Measurements from ENCODE around the gene SAP30.

The SAP30 gene

DNA sequence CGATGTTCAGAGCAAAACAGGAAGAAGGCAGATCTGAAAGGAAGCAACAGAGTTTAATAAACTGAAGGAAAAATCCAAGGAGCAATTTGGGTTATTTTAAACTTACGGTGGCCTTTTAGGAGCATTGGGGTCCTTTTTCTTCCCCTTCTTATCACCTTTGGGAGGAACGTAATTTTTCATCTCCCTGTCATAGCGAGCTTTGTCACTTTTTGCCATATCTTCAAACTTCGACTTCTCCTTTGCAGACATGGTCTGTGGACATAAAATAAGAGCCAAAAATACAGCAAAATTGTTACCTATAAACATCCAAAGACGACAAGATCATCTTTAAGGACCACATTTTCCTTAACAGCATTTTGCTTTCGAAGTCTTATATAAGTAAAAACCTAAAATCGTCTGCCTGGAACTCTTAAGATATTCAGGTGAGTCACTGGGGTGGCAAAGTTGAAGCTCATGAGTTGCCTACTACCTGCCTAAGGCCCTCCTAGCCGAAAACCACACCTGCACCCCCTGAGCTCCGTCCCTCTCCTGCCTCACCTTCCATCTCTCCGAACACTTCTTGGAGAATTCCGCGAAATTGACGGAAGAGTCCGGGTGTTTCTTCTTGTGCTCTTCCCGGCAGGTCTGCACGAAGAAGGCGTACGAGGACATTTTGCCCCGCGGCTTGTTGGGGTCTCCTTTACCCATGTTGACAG, 37.6 kb upstream of the SAP30 start:
- no peak for TF ChIP-seq POLR2A (IDR thresholded peaks at IDR 0.05; ENCODE audit: extremely low read depth, insufficient read length)
- TF ChIP-seq, protein P1, sequence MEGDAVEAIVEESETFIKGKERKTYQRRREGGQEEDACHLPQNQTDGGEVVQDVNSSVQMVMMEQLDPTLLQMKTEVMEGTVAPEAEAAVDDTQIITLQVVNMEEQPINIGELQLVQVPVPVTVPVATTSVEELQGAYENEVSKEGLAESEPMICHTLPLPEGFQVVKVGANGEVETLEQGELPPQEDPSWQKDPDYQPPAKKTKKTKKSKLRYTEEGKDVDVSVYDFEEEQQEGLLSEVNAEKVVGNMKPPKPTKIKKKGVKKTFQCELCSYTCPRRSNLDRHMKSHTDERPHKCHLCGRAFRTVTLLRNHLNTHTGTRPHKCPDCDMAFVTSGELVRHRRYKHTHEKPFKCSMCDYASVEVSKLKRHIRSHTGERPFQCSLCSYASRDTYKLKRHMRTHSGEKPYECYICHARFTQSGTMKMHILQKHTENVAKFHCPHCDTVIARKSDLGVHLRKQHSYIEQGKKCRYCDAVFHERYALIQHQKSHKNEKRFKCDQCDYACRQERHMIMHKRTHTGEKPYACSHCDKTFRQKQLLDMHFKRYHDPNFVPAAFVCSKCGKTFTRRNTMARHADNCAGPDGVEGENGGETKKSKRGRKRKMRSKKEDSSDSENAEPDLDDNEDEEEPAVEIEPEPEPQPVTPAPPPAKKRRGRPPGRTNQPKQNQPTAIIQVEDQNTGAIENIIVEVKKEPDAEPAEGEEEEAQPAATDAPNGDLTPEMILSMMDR (IDR thresholded peaks at IDR 0.05; ENCODE audit: low read depth, low read length) = no peak
- TF ChIP-seq MYC (IDR thresholded peaks at IDR 0.05; ENCODE audit: low read depth, low read length) = no peak
- TF ChIP-seq, protein P2, sequence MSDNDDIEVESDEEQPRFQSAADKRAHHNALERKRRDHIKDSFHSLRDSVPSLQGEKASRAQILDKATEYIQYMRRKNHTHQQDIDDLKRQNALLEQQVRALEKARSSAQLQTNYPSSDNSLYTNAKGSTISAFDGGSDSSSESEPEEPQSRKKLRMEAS (IDR thresholded peaks at IDR 0.05; ENCODE audit: low read depth, low read length) = no peak
- DNase-seq (ENCODE audit: low read depth) = no peak
- peak overlapping the region; percentile 99 for H3K4me3 ChIP-seq (ENCODE audit: low read depth, low read length)

DNA sequence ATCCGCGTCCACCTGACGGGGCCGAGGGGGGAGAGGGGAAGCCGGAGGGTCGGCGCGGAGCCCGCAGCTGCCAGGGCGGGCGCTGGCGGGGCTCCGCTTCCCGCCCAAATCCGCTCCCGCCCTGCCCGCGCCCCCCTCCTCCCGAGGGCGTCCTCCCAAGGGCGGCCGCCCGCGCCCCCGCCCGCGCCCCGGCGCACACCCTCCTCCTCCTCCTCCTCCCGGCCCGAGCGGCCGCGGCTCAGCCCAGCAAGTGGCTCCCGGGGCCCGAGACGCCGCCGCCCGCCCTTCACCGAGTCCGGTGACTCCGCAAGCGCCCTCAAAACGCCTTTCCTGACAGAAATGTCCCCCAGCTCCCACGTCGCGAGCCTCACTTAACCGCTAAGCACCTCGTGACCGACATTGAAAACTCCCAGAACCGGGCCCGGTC, 37.1 kb upstream of the SAP30 start:
- peak; percentile 70 for DNase-seq (ENCODE audit: low read depth)
- TF ChIP-seq, protein P2 (IDR thresholded peaks at IDR 0.05; ENCODE audit: low read depth, low read length) = no peak
- no peak for TF ChIP-seq MYC (IDR thresholded peaks at IDR 0.05; ENCODE audit: low read depth, low read length)
- TF ChIP-seq POLR2A (IDR thresholded peaks at IDR 0.05; ENCODE audit: extremely low read depth, insufficient read length) = no peak
- TF ChIP-seq, protein P1 (IDR thresholded peaks at IDR 0.05; ENCODE audit: low read depth, low read length) = no peak
- peak overlapping the region; percentile 99 for H3K4me3 ChIP-seq (ENCODE audit: low read depth, low read length)

DNA sequence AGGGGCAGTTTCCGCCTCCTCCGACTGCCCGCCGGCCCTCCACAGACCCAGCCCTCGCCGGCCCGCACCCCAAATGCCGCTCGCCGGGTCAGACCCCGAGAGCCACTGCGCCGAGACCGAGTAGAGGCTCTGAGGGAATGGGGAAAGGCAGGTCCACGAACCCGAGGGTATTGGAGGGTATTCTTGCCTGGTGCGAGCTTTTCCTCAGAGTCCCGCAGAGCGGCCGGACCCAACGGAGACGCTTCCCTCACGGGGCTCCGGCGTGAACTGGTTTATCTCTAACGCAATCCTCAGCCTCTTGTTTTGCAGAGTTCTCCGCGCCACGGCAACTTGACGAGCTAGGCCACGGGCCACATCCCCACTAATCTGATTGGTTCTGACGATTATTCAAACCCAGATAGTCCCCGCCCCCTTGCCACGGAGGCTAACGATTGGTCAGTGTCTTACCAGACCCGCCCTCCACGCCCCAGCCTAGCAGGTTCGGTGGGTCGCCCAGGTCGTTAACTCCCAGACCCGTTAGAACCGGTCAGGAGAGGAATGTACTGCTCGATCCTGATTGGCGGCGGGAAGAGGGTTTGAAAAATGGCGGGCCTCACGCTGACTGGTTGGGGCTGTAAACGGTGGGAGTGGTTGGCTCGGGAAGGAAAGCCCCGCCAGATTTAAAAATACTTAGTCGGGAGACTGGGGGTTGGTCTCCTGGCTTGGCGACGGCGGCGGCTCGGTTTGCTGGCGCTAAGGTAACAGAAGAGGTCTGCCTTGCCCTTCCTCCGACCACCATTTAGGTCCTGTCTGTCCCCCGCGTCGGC, 36.5 kb upstream of the SAP30 start, which contains the start of gene HMGB2:
TSS of gene HMGB2 (minus strand) at position 274 of the 806 bp plus-strand sequence. CDS start 709 bp downstream, outside the sequence.
- TF ChIP-seq, protein P2 (IDR thresholded peaks at IDR 0.05; ENCODE audit: low read depth, low read length) = 0 out of 2 replicates have a peak, but pooled peaks have one; percentile 1
- TF ChIP-seq, protein P1 (IDR thresholded peaks at IDR 0.05; ENCODE audit: low read depth, low read length) = no peak
- TF ChIP-seq POLR2A (IDR thresholded peaks at IDR 0.05; ENCODE audit: extremely low read depth, insufficient read length) (peak; percentile 96), MYC (IDR thresholded peaks at IDR 0.05; ENCODE audit: low read depth, low read length) (no peak; the same call in 1 of the 2 replicates)
- H3K4me3 ChIP-seq (ENCODE audit: low read depth, low read length) = peak within 1 kb of the TSS; percentile 99
- peak; percentile 100 for DNase-seq (ENCODE audit: low read depth)

DNA sequence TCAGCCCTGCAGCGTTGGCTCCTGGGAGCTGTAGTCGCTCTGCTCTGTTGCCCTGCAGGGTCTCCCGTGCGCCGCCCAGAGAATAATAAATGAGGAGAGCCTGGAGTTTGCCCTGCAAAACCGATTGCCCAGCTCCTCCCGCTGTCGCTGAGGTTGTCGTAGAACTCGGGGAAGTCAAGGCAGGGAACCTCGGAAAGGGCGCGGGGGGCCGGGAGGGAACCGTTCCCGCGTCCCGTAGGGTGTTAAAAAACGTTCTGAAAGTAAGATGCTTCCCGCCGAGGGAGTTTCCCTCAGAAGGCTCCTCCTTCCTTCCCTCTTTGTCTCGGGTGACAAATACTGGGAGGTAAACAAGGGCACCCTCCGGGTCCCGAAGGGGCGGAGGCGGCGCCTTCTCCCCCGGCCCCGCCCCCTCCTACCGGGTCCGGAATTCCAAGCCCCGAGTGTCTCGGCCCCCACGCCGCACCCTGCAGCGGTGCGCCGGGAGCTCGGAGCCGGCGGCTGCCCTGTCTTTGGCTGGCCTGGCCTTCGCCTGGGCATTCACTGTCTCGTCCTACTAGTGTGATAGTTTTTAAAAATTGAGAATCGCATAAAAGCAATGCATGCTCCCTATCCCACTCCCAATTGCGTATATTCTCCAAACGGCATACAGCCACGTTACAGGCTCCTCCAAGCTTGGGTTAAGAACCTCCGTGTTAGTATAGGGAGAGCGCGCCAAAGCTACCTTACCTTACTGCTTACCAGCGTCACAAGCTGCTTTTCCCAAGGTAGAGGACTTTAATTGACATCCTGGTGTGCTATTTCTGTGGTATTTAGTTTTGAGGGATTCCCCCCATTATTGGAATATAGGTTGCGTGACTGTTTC, 35.6 kb upstream of the SAP30 start:
- TF ChIP-seq, protein P1 (IDR thresholded peaks at IDR 0.05; ENCODE audit: low read depth, low read length) = no peak
- TF ChIP-seq POLR2A (IDR thresholded peaks at IDR 0.05; ENCODE audit: extremely low read depth, insufficient read length) (peak; percentile 57), MYC (IDR thresholded peaks at IDR 0.05; ENCODE audit: low read depth, low read length) (peak; percentile 57)
- TF ChIP-seq, protein P2 (IDR thresholded peaks at IDR 0.05; ENCODE audit: low read depth, low read length) = peak; percentile 62
- peak; percentile 92 for DNase-seq (ENCODE audit: low read depth)
- peak overlapping the region; percentile 73 for H3K4me3 ChIP-seq (ENCODE audit: low read depth, low read length)

DNA sequence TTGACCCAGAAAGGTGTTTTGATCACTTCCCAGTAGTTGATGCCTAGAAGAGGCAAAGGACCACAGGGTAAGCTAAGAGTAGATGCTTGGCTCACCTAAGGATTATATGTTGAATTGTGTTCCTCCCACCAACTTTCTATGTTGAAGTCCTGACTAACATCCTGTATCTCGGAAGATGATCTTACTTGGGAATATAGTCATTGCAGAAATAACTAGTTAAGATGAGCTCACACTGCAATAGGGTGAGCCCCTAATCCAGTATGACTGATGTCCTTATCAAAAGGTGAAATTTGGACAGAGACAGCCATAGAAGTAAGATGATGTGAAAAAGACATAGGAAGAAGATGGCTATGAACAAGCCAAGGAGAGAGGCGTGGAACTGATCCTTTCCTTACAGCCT, 33.3 kb upstream of the SAP30 start:
- TF ChIP-seq, protein P1 (IDR thresholded peaks at IDR 0.05; ENCODE audit: low read depth, low read length) = no peak
- no peak for TF ChIP-seq MYC (IDR thresholded peaks at IDR 0.05; ENCODE audit: low read depth, low read length)
- TF ChIP-seq POLR2A (IDR thresholded peaks at IDR 0.05; ENCODE audit: extremely low read depth, insufficient read length) = no peak
- TF ChIP-seq, protein P2 (IDR thresholded peaks at IDR 0.05; ENCODE audit: low read depth, low read length) = no peak
- no peak for DNase-seq (ENCODE audit: low read depth)
- no peak overlapping the region for H3K4me3 ChIP-seq (ENCODE audit: low read depth, low read length)
